Spinal cord (tissue), 10 donors: ENCODE results near the gene LDLRAD2. TPM values are rescaled to one million over a fixed set of nuclear protein-coding genes. Genes with fewer than 3 reads are reported as not detected.

Experiments
- DNase-seq, 6 donors: peaks; one replicate each; pipeline versions ENCODE4 v3.0.0 to v3.0.0-alpha.2; 2013 to 2015; ENCODE audit warnings: low spot score in 6 of 6, low read depth in 4 of 6
- H3K27ac ChIP-seq: one replicate; pipeline ENCODE4 v1.5.1; 2013; ENCODE audit warnings: low read depth, low read length, control low read depth
- H3K27me3 ChIP-seq: one replicate; pipeline ENCODE4 v1.6.1; 2013; ENCODE audit warnings: low read length; ENCODE audit not compliant: control insufficient read depth, insufficient read depth
- H3K36me3 ChIP-seq: one replicate; pipeline ENCODE4 v1.6.1; 2013; ENCODE audit warnings: low read length; ENCODE audit not compliant: control insufficient read depth, insufficient read depth
- H3K4me1 ChIP-seq: one replicate; pipeline ENCODE4 v1.6.1; 2013; ENCODE audit warnings: low read length; ENCODE audit not compliant: control insufficient read depth, insufficient read depth
- H3K4me3 ChIP-seq: one replicate; pipeline ENCODE4 v1.5.1; 2013; ENCODE audit warnings: low read depth, low read length, control low read depth
- H3K9me3 ChIP-seq: one replicate; pipeline ENCODE4 v1.6.1; 2013; ENCODE audit warnings: low read length; ENCODE audit not compliant: control insufficient read depth, insufficient read depth
- WGBS: methylation state at CpG from one replicate; pipeline ENCODE4 v1.1.5; 2013; ENCODE audit warnings: missing lambda C conversion rate; ENCODE audit not compliant: insufficient coverage; 5-methylcytosine and 5-hydroxymethylcytosine counted together
- polyA plus RNA-seq, 2 donors: library from polyadenylated mRNA; unstranded; fragments of 120-200 nt; gene quantifications; one replicate each; pipeline ENCODE4 v1.2.1, GENCODE V29; 2013; ENCODE audit not compliant: insufficient read length in 2 of 2
- total RNA-seq, 2 donors: library from RNA; depleted of rRNA in 1 of 2; stranded (reverse); fragments of 120-200 nt in 1 of 2; fragments of >200 nt in 1 of 2; gene quantifications; one replicate each; pipeline versions ENCODE4 v1.2.3 to v1.2.4, GENCODE V29; 2013 to 2014
- donor health status: healthy.

The LDLRAD2 gene
- total and polyA plus RNA-seq, 4 donors: 0.66 to 5.6 (median 2.6) TPM

GRCh38 chr1:21847223-21848205, 35.4 kb downstream of the LDLRAD2 start:
- DNase-seq: no peak
- H3K9me3 ChIP-seq: no peaks in the 10 kb centered on the region
- no peaks in the 10 kb centered on the region for H3K4me1 ChIP-seq
- 93% methylated on average over 46 of the region's 47 CpGs for WGBS
- H3K27ac ChIP-seq: no peak overlapping the region
- H3K36me3 ChIP-seq: peaks cover 77% of the 10 kb centered on the region
- no peaks in the 10 kb centered on the region for H3K27me3 ChIP-seq
- no peak overlapping the region for H3K4me3 ChIP-seq

GRCh38 chr1:21848524-21849174, 36.6 kb downstream of the LDLRAD2 start:
- Histone ChIP-seq H3K4me1 (no peaks in the 10 kb centered on the region), H3K27me3 (no peaks in the 10 kb centered on the region), H3K27ac (no peak overlapping the region), H3K9me3 (no peaks in the 10 kb centered on the region), H3K4me3 (no peak overlapping the region), H3K36me3 (peaks cover 73% of the 10 kb centered on the region)
- DNase-seq: no peak
- WGBS: 96% methylated on average over 17 of the region's 17 CpGs

GRCh38 chr1:21849909-21850576, 38.0 kb downstream of the LDLRAD2 start:
- Histone ChIP-seq H3K27ac (no peak overlapping the region), H3K36me3 (peaks cover 79% of the 10 kb centered on the region)
- WGBS: 95% methylated on average over 21 of the region's 30 CpGs

GRCh38 chr1:21851430-21852250, 39.6 kb downstream of the LDLRAD2 start:
- no peaks in the 10 kb centered on the region for H3K9me3 ChIP-seq
- peaks cover 83% of the 10 kb centered on the region for H3K36me3 ChIP-seq
- no peak for DNase-seq
- H3K27ac ChIP-seq: no peak overlapping the region
- H3K4me1 ChIP-seq: no peaks in the 10 kb centered on the region
- no peak overlapping the region for H3K4me3 ChIP-seq
- WGBS: 97% methylated on average over 33 of the region's 33 CpGs
- H3K27me3 ChIP-seq: no peaks in the 10 kb centered on the region

More at GRCh38 chr1:21849909-21850576, 38.0 kb downstream of the LDLRAD2 start:
- H3K9me3 ChIP-seq: no peaks in the 10 kb centered on the region
- H3K27me3 ChIP-seq: no peaks in the 10 kb centered on the region
- H3K4me3 ChIP-seq: no peak overlapping the region
- H3K4me1 ChIP-seq: no peaks in the 10 kb centered on the region
- no peak for DNase-seq

- peaks cover 85% of the 10 kb centered on the region for H3K36me3 ChIP-seq
- DNase-seq: no peak
- no peak overlapping the region for H3K4me3 ChIP-seq
- no peak overlapping the region for H3K27ac ChIP-seq
- H3K9me3 ChIP-seq: no peaks in the 10 kb centered on the region
- no peaks in the 10 kb centered on the region for H3K27me3 ChIP-seq
- H3K4me1 ChIP-seq: no peaks in the 10 kb centered on the region
- 93% methylated on average over 24 of the region's 29 CpGs for WGBS
Measured at GRCh38 chr1:21852282-21853130, 40.4 kb downstream of the LDLRAD2 start.

GRCh38 chr1:21853131-21853427, 41.0 kb downstream of the LDLRAD2 start:
- WGBS: 92% methylated on average over 7 of the region's 7 CpGs
- Histone ChIP-seq H3K27me3 (no peaks in the 10 kb centered on the region), H3K9me3 (no peaks in the 10 kb centered on the region), H3K4me1 (no peaks in the 10 kb centered on the region), H3K27ac (no peak overlapping the region), H3K36me3 (peaks cover 82% of the 10 kb centered on the region), H3K4me3 (no peak overlapping the region)
- no peak for DNase-seq

- Histone ChIP-seq H3K4me3 (no peak overlapping the region), H3K36me3 (peaks cover 79% of the 10 kb centered on the region), H3K4me1 (no peaks in the 10 kb centered on the region), H3K9me3 (no peaks in the 10 kb centered on the region), H3K27me3 (no peaks in the 10 kb centered on the region), H3K27ac (no peak overlapping the region)
- WGBS: 96% methylated on average over 18 of the region's 21 CpGs
- DNase-seq: no peak
Measured at GRCh38 chr1:21854090-21854750, 42.2 kb downstream of the LDLRAD2 start.

- Histone ChIP-seq H3K36me3 (peaks cover 79% of the 10 kb centered on the region), H3K4me1 (no peaks in the 10 kb centered on the region), H3K27me3 (no peaks in the 10 kb centered on the region), H3K9me3 (no peaks in the 10 kb centered on the region), H3K27ac (no peak overlapping the region), H3K4me3 (no peak overlapping the region)
- DNase-seq: no peak
- WGBS: 92% methylated on average over 13 of the region's 13 CpGs
Measured at GRCh38 chr1:21854751-21855131, 42.7 kb downstream of the LDLRAD2 start.
